HG02840 (cell line): ENCODE data around the gene CRB2.

ENCODE experiments used
- ATAC-seq: cut with Tn5 transposase; IDR thresholded peaks from one replicate; pipeline ENCODE4 v1.9.1; 2021; ENCODE audit warnings: mild to moderate bottlenecking, moderate library complexity, moderate number of reproducible peaks; ENCODE audit not compliant: unreplicated experiment, low FRiP score

Gene CRB2

GRCh38 chr9:123346826-123347225, 9.2 kb upstream of the CRB2 start:
- ATAC-seq: no peak

GRCh38 chr9:123347289-123348060, 8.5 kb upstream of the CRB2 start:
- no peak for ATAC-seq

GRCh38 chr9:123348317-123348992, 7.5 kb upstream of the CRB2 start:
- no peak for ATAC-seq

DNA sequence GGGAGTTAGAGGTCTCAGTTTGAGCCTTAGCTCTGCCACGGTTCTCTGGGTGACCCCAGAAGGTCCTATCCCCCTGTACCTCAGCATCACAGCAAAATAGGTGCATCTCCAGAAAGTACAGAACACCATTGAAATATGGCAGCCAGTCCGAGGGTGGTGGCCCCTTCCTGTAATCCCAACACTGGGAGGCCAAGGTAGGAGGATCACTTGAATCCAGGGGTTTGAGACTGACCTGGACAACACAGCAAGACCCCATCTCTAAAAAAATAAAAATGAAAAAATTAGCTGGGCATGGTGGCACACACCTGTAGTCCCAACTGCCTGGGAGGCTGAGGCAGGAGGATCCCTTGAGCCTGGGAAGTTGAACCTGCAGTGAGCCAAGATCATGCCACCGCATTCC, 7.0 kb upstream of the CRB2 start:
- ATAC-seq: no peak

- ATAC-seq: no peak
These were observed 6.1 kb upstream of the CRB2 start for GRCh38 chr9:123349691-123350480.

DNA sequence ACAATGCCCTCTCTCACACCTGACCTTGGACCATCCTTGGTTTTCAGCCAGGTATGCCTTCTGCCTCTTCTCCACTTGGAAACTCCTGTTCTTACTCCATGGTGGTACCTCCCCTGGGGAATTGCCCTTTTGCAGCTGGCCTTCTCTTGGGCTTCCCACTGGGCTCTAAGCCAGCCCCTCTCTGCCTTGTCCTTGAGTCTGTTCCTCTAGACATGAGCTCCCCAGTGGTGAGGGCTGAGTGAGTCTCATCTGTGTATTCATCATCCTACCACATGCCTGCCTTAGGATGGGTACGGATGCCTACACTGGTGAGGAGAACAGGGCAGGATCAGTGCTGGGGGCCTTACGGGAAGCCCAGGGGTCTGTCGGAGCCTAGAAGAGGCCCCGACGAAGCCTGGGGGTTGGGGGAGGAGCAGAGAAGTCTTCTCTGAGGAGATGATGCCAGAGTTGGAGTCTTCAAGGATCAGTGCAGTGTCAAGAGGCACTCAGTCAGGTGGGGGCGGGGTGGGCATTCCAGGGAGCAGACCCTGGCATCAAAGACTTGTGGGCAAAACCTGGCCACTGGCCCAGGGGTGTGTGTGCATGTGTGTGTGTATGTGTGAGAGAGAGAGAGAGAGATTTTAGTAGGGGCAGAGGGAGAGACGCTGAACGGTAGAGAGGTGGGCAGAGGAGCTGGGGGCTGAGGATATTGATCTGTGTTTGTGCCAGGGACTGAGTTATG, 5.2 kb upstream of the CRB2 start:
- ATAC-seq: no peak

- ATAC-seq: no peak
These were observed 3.0 kb upstream of the CRB2 start for GRCh38 chr9:123353041-123353440.

DNA sequence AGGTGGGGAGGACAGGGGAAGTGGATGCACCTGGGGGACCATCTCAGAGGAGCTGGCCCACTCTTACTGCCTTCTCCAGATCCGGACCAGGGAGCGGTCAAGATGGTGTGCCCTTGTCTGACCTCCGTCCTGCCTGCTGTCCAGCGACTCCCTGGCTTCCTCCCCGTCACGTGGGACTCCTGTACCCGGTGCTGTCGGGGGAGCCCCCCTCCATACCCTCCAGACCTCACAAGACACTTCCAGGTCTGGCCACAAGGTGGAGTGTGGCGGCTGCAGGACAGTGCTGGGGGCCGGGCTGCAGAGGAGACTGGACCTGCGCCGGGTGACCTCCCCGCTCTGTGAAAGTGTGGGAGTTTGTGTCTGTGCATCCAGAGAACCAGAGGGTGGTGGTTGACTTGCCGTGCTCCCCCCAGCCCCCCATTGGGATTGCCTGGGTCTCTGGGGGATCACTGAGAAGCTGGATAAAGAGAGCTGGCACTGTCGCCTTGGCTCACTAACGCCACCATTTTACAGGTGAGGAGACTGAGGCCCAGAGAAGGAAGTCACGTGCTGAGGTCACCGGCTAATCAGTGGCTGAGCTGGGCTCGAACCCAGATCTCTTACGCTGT, 1.9 kb upstream of the CRB2 start:
- peak; percentile 62 for ATAC-seq

DNA sequence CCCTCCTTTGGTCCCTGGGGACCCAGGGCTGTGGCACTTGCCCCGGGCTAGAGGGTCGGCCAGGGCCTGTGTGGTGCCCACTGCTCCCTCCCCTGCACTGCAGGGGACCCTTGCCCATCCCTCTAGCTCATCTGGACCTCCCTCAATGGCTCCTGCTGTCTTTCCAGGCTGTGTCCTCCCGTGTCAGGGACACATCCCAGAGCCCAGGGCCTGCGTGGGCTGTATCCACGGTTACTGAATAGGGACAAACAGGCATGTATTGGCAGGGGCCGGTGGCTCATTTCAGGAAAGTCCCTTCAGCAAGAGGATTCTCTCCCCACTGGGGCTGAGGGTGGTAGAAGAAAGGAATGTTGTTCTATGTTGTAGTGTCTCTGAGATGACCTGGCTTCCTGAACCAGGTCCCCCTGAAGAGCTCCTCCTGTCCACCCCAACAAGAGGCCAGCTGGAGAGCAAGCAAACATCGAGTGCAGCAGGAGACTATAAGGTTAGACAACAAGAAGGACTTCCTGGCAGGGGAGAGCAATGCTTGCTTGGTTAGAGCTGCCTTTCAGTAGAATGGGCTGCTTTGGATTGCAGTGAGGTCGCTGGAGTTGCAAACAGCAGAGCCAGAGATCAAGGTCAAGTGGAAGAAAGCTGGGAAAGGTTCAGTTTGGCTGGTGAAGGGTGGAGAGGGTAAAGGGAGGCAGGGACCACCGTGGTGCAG, 1.0 kb upstream of the CRB2 start:
- no peak for ATAC-seq

GRCh38 chr9:123356851-123357742, 1.1 kb downstream of the CRB2 start:
- ATAC-seq: no peak

GRCh38 chr9:123357743-123358059, 1.7 kb downstream of the CRB2 start:
- ATAC-seq: no peak

DNA sequence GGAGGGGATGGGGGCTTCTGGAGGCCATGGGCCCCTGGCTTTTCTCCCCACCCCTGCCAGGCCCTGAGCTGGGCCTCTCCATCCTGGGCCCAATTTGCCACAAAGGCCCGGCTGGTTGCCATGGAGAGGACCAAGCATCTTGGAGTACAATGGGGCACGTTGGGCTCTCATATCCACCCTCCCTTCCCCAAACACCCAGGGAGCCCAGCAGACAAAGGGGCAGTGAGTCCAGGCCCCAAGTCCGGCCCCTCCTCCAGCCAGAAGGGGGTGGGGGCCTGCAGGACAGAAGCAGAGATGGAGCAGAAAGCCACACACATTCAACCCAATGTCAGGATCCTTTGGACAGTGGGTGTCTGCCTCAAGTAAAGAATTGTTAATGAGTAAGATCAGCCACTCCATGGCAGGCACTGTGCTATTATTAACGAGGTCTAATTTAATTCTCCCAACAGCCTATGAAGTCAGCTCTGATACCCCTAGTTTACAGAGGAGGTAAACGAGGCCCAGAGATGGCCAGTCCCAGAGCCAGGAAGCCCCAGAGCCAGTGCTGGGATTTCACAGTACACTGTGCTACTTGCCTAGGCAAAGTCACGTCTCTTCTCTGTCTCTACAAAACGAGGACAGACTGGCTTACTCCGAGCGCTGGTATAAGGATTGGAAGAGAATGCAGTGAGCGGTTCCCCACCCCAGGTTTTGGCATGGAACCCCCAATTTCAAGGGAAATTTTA, 2.3 kb downstream of the CRB2 start:
- no peak for ATAC-seq

DNA sequence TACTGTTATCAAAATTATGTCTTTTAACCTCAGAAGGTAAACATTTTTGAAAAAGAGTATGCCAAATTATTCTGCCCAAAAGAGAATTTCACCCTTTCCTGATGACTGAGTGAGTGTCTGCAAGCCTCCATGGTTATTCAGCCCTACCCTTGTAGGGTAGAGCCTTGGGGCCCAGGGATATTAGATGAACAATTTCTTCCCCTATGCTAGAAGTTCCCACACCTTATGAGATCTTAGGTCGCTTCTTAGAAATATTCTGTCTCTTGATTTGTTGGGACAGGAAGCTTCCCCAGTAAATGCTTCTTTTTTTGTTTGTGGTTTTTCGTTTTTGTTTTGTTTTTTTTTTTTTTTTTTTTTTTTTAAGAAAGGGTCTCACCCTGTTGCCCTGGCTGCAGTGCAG, 3.1 kb downstream of the CRB2 start:
- no peak for ATAC-seq

GRCh38 chr9:123359546-123359945, 3.5 kb downstream of the CRB2 start:
- ATAC-seq: no peak

- no peak for ATAC-seq
These were observed 4.4 kb downstream of the CRB2 start for GRCh38 chr9:123360161-123361085.

DNA sequence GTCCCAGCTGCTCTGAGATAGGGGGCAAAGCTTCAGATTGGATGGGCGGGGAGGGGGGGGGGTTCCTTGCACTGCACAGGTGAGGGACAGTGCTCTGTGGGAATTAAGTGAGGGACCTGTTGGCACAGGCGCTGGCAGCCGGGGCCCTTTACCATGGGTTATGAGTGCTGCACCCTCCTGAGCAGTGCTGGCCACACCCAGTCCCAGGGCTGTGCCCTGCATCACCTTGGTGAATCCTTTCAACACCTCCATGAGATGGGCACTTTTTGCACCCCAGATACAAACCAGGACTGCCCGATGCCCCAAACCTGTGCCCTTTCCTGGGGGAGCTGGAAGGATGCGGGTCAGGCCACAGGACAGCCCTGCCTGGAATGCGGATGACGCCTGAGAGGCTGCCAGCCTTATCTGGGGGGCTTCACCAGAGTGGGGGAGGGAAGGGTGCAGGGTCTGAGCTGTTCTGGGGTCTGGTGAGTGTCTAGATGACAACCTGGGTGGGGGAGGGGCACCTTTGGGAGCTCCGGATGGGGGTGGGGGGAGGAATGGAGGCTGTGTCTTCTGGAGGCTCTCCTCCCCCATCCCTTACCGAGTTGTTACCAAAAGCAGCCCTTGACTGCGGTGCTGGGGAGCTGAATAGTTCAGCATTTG, 5.2 kb downstream of the CRB2 start:
- no peak for ATAC-seq
